Astrocyte of the cerebellum (primary cell): Measurements from ENCODE around the gene ZRANB1.
A peak's percentile ranks its signal among the peaks of the same experiment; 100 is the strongest.

Source experiments
- DNase-seq: peaks from one replicate; pipeline ENCODE4 v3.0.0-alpha.2; 2011; ENCODE audit warnings: low read depth
- H3K4me3 ChIP-seq: 2 replicates; pipeline ENCODE4 v1.5.1; 2011; ENCODE audit warnings: mild to moderate bottlenecking, low read depth, low read length, moderate library complexity
- CTCF ChIP-seq: IDR thresholded peaks from 2 replicates; pipeline ENCODE4 v1.5.1; 2012; ENCODE audit warnings: low read length, low read depth, moderate library complexity, mild to moderate bottlenecking; ENCODE audit errors: missing control alignments
- in situ Hi-C: cut with HindIII; loops from 2 replicates; pipeline ENCODE4 v1.10.0; 2017; ENCODE audit warnings: low sequenced_read_pairs

ZRANB1 gene

GRCh38 chr10:124939290-124939689, 2.6 kb upstream of the ZRANB1 start:
- in situ Hi-C loops, result no loop called here
- no peak for DNase-seq
- no peak overlapping the region for H3K4me3 ChIP-seq
- TF ChIP-seq CTCF, result no peak

DNA sequence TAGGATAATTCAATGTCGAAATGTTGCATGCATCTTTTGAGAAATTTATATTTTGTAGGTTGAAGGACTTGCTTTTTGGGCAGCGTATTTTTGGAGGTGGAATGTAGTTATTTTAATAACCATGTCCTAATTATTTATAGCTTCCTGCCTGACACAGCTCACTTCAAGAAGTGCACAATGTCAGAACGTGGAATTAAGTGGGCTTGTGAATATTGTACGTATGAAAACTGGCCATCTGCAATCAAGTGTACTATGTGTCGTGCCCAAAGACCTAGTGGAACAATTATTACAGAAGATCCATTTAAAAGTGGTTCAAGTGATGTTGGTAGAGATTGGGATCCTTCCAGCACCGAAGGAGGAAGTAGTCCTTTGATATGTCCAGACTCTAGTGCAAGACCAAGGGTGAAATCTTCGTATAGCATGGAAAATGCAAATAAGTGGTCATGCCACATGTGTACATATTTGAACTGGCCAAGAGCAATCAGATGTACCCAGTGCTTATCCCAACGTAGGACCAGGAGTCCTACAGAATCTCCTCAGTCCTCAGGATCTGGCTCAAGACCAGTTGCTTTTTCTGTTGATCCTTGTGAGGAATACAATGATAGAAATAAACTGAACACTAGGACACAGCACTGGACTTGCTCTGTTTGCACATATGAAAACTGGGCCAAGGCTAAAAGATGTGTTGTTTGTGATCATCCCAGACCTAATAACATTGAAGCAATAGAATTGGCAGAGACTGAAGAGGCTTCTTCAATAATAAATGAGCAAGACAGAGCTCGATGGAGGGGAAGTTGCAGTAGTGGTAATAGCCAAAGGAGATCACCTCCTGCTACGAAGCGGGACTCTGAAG, 620 bp downstream of the ZRANB1 start:
- in situ Hi-C loops, result no loop called here
- no peak overlapping the region for H3K4me3 ChIP-seq
- no peak for TF ChIP-seq CTCF
- DNase-seq, result no peak

GRCh38 chr10:124943301-124944092, 1.6 kb downstream of the ZRANB1 start:
- TF ChIP-seq CTCF, result no peak
- DNase-seq, result peak; percentile 8
- in situ Hi-C loops, result no loop called here
- H3K4me3 ChIP-seq, result no peak overlapping the region

GRCh38 chr10:124944982-124945381, 3.1 kb downstream of the ZRANB1 start:
- in situ Hi-C loops, result no loop called here
- H3K4me3 ChIP-seq, result no peak overlapping the region
- TF ChIP-seq CTCF, result no peak
- DNase-seq, result no peak

- in situ Hi-C loops, result no loop called here
- no peak for TF ChIP-seq CTCF
These were observed 5.0 kb downstream of the ZRANB1 start for GRCh38 chr10:124946945-124947344.

GRCh38 chr10:124949543-124949942, 7.6 kb downstream of the ZRANB1 start:
- DNase-seq, result no peak
- H3K4me3 ChIP-seq, result no peak overlapping the region
- no peak for TF ChIP-seq CTCF
- in situ Hi-C loops, result no loop called here

More at GRCh38 chr10:124946945-124947344, 5.0 kb downstream of the ZRANB1 start:
- DNase-seq, result no peak
- H3K4me3 ChIP-seq, result no peak overlapping the region
